MM.1S (cell line): Measurements from ENCODE around the gene EGR4.
"Not testable (repeated sequence)": the region's sequence is repeated elsewhere in the genome, so short reads cannot be mapped to it uniquely, and the experiment has no call there.

Experiments used
- DNase-seq: peaks from one replicate; pipeline ENCODE4 v3.0.0-alpha.2; 2015
- H2AFZ ChIP-seq: fragments of 300-600 bp; sonication (generic); 2 replicates; pipeline ENCODE4 v1.6.0; 2016; ENCODE audit warnings: antibody characterized with exemption, low read length
- H3F3A ChIP-seq: fragments of 300-600 bp; sonication (generic); 2 replicates; pipeline ENCODE4 v1.6.1; 2016; ENCODE audit warnings: mild to moderate bottlenecking, antibody characterized with exemption, low read length, moderate library complexity, mixed read lengths; ENCODE audit not compliant: insufficient read depth
- H3K27ac ChIP-seq: fragments of 300-600 bp; sonication (generic); 2 replicates; pipeline ENCODE4 v1.5.1; 2016; ENCODE audit warnings: mild to moderate bottlenecking, low read length
- H3K27me3 ChIP-seq: fragments of 300-600 bp; sonication (generic); replicated peaks from 2 replicates; pipeline ENCODE4 v1.6.0; 2016; ENCODE audit warnings: low read length; ENCODE audit not compliant: insufficient read depth
- H3K36me3 ChIP-seq: fragments of 300-600 bp; sonication (generic); replicated peaks from 2 replicates; pipeline ENCODE4 v1.6.1; 2016; ENCODE audit warnings: mild to moderate bottlenecking, low read length, mixed read lengths; ENCODE audit not compliant: insufficient read depth
- H3K4me1 ChIP-seq: fragments of 300-600 bp; sonication (generic); 2 replicates; pipeline ENCODE4 v1.6.1; 2016; ENCODE audit warnings: low read length, mixed read lengths
- H3K4me2 ChIP-seq: fragments of 300-600 bp; sonication (generic); 2 replicates; pipeline ENCODE4 v1.6.0; 2016; ENCODE audit warnings: low read depth, low read length
- H3K4me3 ChIP-seq: fragments of 300-600 bp; sonication (generic); 2 replicates; pipeline ENCODE4 v1.5.1; 2016; ENCODE audit warnings: low read length, mixed read lengths
- H3K79me2 ChIP-seq: fragments of 300-600 bp; sonication (generic); 2 replicates; pipeline ENCODE4 v1.6.1; 2016; ENCODE audit warnings: mixed run types, low read length, mixed read lengths
- H3K9ac ChIP-seq: fragments of 300-600 bp; sonication (generic); 2 replicates; pipeline ENCODE4 v1.6.1; 2016; ENCODE audit warnings: low read length, mixed read lengths
- H3K9me2 ChIP-seq: fragments of 300-600 bp; sonication (generic); replicated peaks from 2 replicates; pipeline ENCODE4 v1.6.1; 2016; ENCODE audit warnings: mild to moderate bottlenecking, low read length, mixed read lengths; ENCODE audit not compliant: insufficient read depth
- H3K9me3 ChIP-seq: fragments of 300-600 bp; sonication (generic); replicated peaks from 2 replicates; pipeline ENCODE4 v1.6.1; 2016; ENCODE audit warnings: mild to moderate bottlenecking, low read length, mixed read lengths; ENCODE audit not compliant: insufficient read depth
- H4K20me1 ChIP-seq: fragments of 300-600 bp; sonication (generic); 2 replicates; pipeline ENCODE4 v1.6.1; 2016; ENCODE audit warnings: mild to moderate bottlenecking, low read length, moderate library complexity, mixed read lengths; ENCODE audit not compliant: insufficient read depth
- EZH2 ChIP-seq: fragments of 300-600 bp; sonication (generic); optimal IDR thresholded peaks from 2 replicates; pipeline ENCODE3; 2017; ENCODE audit warnings: low read depth, mild to moderate bottlenecking, antibody characterized with exemption, low read length, mixed read lengths
- EZH2phosphoT487 ChIP-seq: fragments of 300-600 bp; sonication (generic); IDR thresholded peaks from 2 replicates; pipeline ENCODE4 v1.6.1; 2018; ENCODE audit warnings: antibody characterized with exemption, low read length
- TF ChIP-seq, protein P1 (sequence below): fragments of 300-600 bp; sonication (generic); IDR thresholded peaks from 2 replicates; pipeline ENCODE4 v1.5.1; 2016; ENCODE audit warnings: antibody characterized with exemption, low read length, mixed read lengths

Gene EGR4

DNA sequence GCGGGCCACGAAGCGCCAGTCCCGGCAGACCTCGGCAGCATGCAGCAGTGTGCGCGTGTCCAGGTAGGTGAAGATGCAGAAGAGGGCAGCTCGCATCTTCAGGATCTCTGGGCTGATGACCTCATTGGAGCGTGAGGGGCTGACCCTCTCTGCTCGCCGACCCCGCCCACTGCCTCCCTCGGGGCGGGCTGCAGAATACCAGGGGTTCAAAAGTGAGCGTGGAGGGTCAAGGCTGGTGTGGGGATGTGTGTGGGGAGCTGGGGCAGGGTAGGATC lies 29.1 kb downstream of the EGR4 start:
- Histone ChIP-seq H3K36me3 (no peaks in the 10 kb centered on the region), H3K27ac (no peak overlapping the region), H3K4me2 (no peak overlapping the region), H3K9me2 (no peaks in the 10 kb centered on the region), H3K9me3 (no peaks in the 10 kb centered on the region), H3K9ac (no peak overlapping the region), H3F3A (no peaks in the 10 kb centered on the region), H3K27me3 (no peaks in the 10 kb centered on the region), H3K79me2 (no peaks in the 10 kb centered on the region), H3K4me1 (no peaks in the 10 kb centered on the region), H4K20me1 (no peaks in the 10 kb centered on the region), H2AFZ (no peak overlapping the region), H3K4me3 (no peak overlapping the region)
- no peak for DNase-seq
- no peak for TF ChIP-seq EZH2phosphoT487
- TF ChIP-seq EZH2: no peak
- TF ChIP-seq, protein P1, sequence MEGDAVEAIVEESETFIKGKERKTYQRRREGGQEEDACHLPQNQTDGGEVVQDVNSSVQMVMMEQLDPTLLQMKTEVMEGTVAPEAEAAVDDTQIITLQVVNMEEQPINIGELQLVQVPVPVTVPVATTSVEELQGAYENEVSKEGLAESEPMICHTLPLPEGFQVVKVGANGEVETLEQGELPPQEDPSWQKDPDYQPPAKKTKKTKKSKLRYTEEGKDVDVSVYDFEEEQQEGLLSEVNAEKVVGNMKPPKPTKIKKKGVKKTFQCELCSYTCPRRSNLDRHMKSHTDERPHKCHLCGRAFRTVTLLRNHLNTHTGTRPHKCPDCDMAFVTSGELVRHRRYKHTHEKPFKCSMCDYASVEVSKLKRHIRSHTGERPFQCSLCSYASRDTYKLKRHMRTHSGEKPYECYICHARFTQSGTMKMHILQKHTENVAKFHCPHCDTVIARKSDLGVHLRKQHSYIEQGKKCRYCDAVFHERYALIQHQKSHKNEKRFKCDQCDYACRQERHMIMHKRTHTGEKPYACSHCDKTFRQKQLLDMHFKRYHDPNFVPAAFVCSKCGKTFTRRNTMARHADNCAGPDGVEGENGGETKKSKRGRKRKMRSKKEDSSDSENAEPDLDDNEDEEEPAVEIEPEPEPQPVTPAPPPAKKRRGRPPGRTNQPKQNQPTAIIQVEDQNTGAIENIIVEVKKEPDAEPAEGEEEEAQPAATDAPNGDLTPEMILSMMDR: no peak

DNA sequence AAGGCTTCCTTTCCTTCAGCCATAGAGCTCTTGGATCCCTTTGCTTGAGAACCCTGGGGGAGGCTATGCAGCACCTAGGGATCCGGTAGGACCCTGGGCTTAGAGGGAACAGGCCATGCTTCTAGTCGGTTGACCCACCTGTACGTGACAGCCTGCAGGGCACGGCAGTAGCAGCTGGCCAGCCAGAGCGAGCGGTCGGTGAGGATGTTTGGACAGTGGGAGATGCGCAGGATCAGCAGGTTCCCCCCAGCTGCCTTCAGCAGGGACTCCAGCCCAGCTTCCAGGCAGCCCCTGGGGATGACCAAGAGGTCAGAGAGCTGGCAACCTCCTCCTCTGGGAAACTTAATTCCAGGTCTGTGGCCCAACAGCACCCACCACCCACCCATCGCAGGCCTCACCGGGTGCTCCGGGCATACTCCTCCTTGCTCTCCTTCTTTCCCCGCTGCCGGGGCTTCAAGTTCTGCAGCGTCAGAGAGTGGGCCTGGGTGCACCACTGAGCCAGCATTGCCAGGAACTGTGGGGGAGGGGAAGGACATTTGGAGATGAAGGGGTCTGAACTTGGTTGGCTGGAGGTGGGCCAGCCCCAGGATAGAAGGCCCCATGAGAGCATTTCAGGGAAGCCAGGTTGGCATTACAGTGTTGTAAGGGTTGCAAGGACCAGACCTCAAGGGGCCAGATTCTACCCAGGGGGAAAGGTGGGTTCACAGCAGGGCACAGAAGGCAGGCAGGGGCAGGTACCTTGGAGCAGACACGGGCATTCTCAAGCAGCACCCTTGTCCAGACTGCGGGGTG lies 29.6 kb downstream of the EGR4 start:
- Histone ChIP-seq H3F3A (no peaks in the 10 kb centered on the region), H2AFZ (no peak overlapping the region), H4K20me1 (no peaks in the 10 kb centered on the region), H3K79me2 (no peaks in the 10 kb centered on the region), H3K9ac (no peak overlapping the region), H3K36me3 (no peaks in the 10 kb centered on the region), H3K4me3 (no peak overlapping the region), H3K9me2 (no peaks in the 10 kb centered on the region), H3K9me3 (no peaks in the 10 kb centered on the region), H3K4me2 (no peak overlapping the region), H3K27me3 (no peaks in the 10 kb centered on the region), H3K27ac (no peak overlapping the region), H3K4me1 (no peaks in the 10 kb centered on the region)
- DNase-seq: no peak
- TF ChIP-seq EZH2 (no peak), EZH2phosphoT487 (no peak)
- TF ChIP-seq, protein P1: no peak

DNA sequence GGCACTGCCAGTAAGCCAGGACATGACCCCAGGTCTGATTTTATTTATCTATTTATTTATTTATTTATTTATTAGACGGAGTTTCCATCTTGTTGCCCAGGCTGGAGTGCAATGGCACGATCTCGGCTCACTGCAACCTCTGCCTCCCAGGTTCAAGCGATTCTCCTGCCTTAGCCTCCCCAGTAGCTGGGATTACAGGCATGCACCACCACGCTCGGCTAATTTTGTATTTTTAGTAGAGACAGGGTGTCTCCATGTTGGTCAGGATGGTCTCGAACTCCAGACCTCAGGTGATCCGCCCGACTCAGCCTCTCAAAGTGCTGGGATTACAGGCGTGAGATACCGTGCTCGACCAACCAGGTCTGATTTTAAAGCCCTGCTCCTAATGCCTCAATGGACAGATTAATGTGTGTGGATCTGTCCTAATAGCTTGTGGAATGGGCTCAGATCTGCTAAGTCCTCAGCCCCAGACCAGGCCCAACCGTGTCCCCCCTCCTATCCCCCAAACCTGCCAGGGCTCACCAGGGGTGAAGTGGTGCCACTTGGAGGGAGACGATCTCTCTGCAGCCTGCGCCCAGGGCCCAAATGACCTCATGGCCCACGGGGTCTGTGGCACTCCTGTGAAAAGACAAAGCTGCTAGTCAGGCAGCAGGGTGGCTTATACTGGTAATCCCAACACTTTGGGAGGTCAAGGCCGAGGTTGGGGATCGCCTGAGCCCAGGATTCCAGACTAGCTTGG lies 30.5 kb downstream of the EGR4 start:
- not testable (repeated sequence) for H3K36me3 ChIP-seq, H3K9ac ChIP-seq

DNA sequence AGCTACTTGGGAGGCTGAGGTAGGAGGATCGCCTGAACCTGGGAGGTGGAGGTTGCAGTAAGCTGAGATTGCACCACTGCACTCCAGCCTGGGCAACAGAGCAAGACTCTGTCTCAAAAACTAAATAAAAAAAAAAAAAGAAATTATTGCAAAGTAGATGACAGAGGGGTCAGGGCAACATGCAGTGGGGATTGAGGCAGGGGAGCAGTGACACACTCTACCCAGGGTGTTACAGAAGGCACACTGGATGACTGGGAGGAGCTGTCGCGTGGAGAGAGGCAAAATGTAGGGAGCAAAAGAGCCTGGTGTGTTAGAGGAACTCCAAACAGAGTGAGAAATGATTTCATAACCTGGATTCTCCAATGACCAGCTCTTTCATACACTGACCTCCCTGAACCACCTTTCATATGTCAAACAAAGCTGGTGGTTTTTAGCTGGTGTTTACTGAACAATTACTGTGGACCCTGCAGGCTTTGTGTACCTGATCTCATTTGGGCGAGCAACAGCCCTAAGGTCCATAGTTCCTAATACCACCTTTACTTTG lies 31.2 kb downstream of the EGR4 start:
- Histone ChIP-seq H3F3A (no peaks in the 10 kb centered on the region), H3K27ac (no peak overlapping the region), H3K9me2 (no peaks in the 10 kb centered on the region), H3K4me1 (no peaks in the 10 kb centered on the region), H2AFZ (no peak overlapping the region), H3K79me2 (no peaks in the 10 kb centered on the region), H3K36me3 (no peaks in the 10 kb centered on the region), H4K20me1 (no peaks in the 10 kb centered on the region), H3K9ac (no peak overlapping the region), H3K9me3 (no peaks in the 10 kb centered on the region), H3K4me2 (no peak overlapping the region), H3K4me3 (no peak overlapping the region), H3K27me3 (no peaks in the 10 kb centered on the region)
- no peak for DNase-seq
- TF ChIP-seq, protein P1: no peak
- TF ChIP-seq EZH2: no peak
- TF ChIP-seq EZH2phosphoT487: no peak

More for the DNA sequence above, 30.5 kb downstream of the EGR4 start:
- not testable (repeated sequence) for H3K4me1 ChIP-seq, H3K79me2 ChIP-seq, DNase-seq, H3K9me2 ChIP-seq, H3K9me3 ChIP-seq, H3K27ac ChIP-seq, H3K4me3 ChIP-seq, H3F3A ChIP-seq, H3K4me2 ChIP-seq, H3K27me3 ChIP-seq, H2AFZ ChIP-seq, H4K20me1 ChIP-seq
